ENCODE data around the gene GNA15.

- TF ChIP-seq TEAD4 (IDR thresholded peaks at IDR 0.05; ENCODE audit: low read depth, low read length): no peak
- TF ChIP-seq SUZ12 (IDR thresholded peaks at IDR 0.05; ENCODE audit: low read length): no peak
- TF ChIP-seq POLR2A (IDR thresholded peaks at IDR 0.05; ENCODE audit: control extremely low read depth in 1 of 2, low read depth in 2 of 2, low read length in 2 of 2): no peak
- TF ChIP-seq, protein P1, sequence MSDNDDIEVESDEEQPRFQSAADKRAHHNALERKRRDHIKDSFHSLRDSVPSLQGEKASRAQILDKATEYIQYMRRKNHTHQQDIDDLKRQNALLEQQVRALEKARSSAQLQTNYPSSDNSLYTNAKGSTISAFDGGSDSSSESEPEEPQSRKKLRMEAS (IDR thresholded peaks at IDR 0.05): no peak
- peak in 2 of 3 experiments; percentile 1 to 5; a peak in 2 of 4 replicates for TF ChIP-seq CTCF (IDR thresholded peaks at IDR 0.05; ENCODE audit: control extremely low read depth in 1 of 3, insufficient read depth in 1 of 3, low read depth in 1 of 3, low read length in 3 of 3)
Measured at GRCh38 chr19:3098141-3098514, 37.7 kb upstream of the GNA15 start.
